AG04449 (cell line): ENCODE measurements around the gene MIS18A.
A peak's percentile ranks its signal among the peaks of the same experiment; 100 is the strongest.
"Not testable (repeated sequence)": the region's sequence is repeated elsewhere in the genome, so short reads cannot be mapped to it uniquely, and the experiment has no call there.

Source experiments
- CTCF ChIA-PET: fragments of 350-600 bp; formaldehyde crosslinking; extraction: SDS; loops from one replicate; lab custom pipeline; 2021; ENCODE audit warnings: antibody characterized with exemption; lab: Yijun Ruan, JAX
- POLR2A ChIA-PET: fragments of 400-600, 350-600 bp; formaldehyde crosslinking; extraction: SDS; loops from one replicate; lab custom pipeline; 2020; ENCODE audit warnings: antibody characterized with exemption, inconsistent platforms; lab: Yijun Ruan, JAX
- DNase-seq: peaks from one replicate; pipeline ENCODE4 v3.0.0-alpha.2; 2010; ENCODE audit warnings: low read depth, low spot score
- H3K4me3 ChIP-seq: 2 replicates; pipeline ENCODE4 v1.5.1; 2011; ENCODE audit warnings: low read depth, mild to moderate bottlenecking, control low read depth, low read length
- CTCF ChIP-seq: IDR thresholded peaks from one replicate; pipeline ENCODE4 v1.5.1; 2011; ENCODE audit warnings: mild to moderate bottlenecking, moderate library complexity, low read length, control low read depth, inconsistent platforms; ENCODE audit not compliant: insufficient read depth; ENCODE audit errors: missing control alignments

MIS18A gene

GRCh38 chr21:32282992-32283391, 4.1 kb upstream of the MIS18A start:
- CTCF ChIA-PET = no interaction called here
- no peak for TF ChIP-seq CTCF
- H3K4me3 ChIP-seq = no peak overlapping the region
- DNase-seq = no peak
- POLR2A ChIA-PET = no interaction called here

DNA sequence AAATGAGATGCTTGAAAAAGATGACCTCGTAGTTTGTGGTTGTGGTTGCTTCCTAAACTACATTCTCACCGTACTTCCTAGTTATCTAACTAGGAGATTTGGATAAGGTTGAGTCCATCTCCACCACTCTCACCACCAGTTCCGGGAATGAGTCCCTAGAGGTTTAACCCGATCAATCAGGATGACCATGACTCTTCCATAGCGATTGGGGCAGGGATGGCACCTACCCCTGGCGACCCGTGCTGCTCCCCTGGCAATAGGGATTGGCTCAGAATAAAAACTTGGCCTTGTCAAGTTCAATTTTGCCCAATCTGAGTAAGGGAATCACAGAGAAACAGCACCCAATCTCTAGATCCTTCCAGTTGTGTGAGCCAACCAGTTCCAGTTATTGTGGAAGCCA, 2.7 kb upstream of the MIS18A start:
- no peak overlapping the region for H3K4me3 ChIP-seq
- DNase-seq = no peak
- ChIA-PET POLR2A (no interaction called here), CTCF (no interaction called here)
- no peak for TF ChIP-seq CTCF

DNA sequence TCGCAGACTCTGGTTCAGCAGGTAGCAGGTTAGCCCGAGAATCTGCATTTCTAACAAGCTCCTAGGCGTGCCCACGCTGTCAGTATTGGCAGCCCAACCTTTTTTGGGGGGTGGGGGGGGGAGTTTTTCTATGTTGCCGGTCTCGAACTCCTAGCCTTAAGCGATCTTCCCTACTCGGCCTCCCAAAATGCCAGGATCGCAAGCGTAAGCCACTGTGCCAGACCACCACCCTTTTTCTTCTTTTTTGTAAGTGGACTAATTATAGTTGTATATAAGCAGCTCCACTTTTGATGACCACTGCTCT, 480 bp upstream of the MIS18A start:
- H3K4me3 ChIP-seq = peak overlapping the region; percentile 97
- TF ChIP-seq CTCF = no peak
- POLR2A ChIA-PET = no interaction called here
- DNase-seq = no peak
- CTCF ChIA-PET = interaction anchor here (0.9 to 2.4 kb wide), 6 partner anchors 11 to 493 kb away, joined by 3 to 10 read pairs (median 4); no protein-coding TSS in a partner anchor

DNA sequence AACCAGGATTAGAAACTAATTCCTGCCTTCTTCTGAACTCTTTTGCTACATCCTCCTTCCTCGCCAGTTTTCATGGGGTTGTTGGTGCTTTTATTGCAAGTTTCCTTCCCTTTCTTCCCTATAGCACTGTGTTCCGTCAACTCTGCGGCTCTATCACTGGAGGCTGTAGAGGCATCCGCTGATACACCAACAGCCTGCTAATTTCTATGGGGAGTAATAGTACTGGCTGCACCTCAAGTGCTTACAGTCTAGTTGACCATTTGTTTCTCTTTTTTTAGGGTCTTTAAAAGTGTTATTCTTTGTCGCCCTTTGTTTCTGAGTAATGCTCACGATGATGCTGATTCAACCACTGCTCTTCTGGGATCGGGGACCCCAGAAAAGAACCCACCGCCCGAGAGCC, 746 bp downstream of the MIS18A start:
- TF ChIP-seq CTCF = no peak
- DNase-seq = no peak
- ChIA-PET CTCF (interaction anchor here (1.0 to 2.4 kb wide), 3 partner anchors 21 to 327 kb away, joined by 3 to 10 read pairs (median 5); no protein-coding TSS in a partner anchor), POLR2A (no interaction called here)
- H3K4me3 ChIP-seq = peak overlapping the region; percentile 97

GRCh38 chr21:32276671-32277070, 2.2 kb downstream of the MIS18A start:
- POLR2A ChIA-PET = no interaction called here
- TF ChIP-seq CTCF = no peak
- CTCF ChIA-PET = interaction anchor here (1.1 to 1.7 kb wide), 3 partner anchors 18 to 324 kb away, joined by 3 to 8 read pairs (median 5); no protein-coding TSS in a partner anchor
- no peak overlapping the region for H3K4me3 ChIP-seq
- DNase-seq = no peak

- no peak overlapping the region for H3K4me3 ChIP-seq
- TF ChIP-seq CTCF = no peak
- ChIA-PET POLR2A (no interaction called here), CTCF (interaction anchor here (1.1 to 1.8 kb wide), 3 partner anchors 11 to 405 kb away, joined by 3 to 5 read pairs (median 5); no protein-coding TSS in a partner anchor)
- no peak for DNase-seq
These were observed 8.1 kb downstream of the MIS18A start for GRCh38 chr21:32270748-32271147.

GRCh38 chr21:32265321-32265720, 13.5 kb downstream of the MIS18A start:
- H3K4me3 ChIP-seq, DNase-seq, POLR2A ChIA-PET: not testable (repeated sequence)
- CTCF ChIA-PET = interaction anchor here (1.6 kb wide), 1 partner anchor 336 kb away, joined by 5 read pairs; no protein-coding TSS in a partner anchor
